NOMO-1 treated with DMSO at 0.1 percent for 48 hours (cell line): ENCODE results near the gene KCNIP1.

Experiments used
- DNase-seq: peaks from one replicate; lab custom pipeline; 2025; ENCODE audit not compliant: unreplicated experiment; lab: John Stamatoyannopoulos, UW

Gene KCNIP1

GRCh38 chr5:170503990-170504596, at the start of gene KCNIP1:
TSS of gene KCNIP1 (plus strand) at chr5:170504020.
- no peak for DNase-seq

DNA sequence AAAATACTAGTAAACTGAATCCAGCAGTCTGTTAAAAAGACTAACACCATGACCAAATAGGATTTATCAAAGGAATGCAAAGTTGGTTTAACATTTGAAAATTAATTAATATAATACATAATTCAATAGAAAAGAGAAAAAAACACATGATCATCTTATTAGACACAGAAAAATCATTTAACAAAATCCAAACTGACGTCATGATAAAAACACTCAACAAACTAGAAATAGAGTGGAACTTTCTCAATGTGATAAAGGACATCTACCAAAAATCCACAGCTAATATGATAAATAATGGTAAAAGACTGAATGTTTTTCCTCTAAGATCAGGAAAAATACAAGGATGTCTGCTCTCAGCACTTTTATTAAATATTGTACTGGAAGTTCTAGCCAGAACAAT, 40.4 kb upstream of the KCNIP1 start:
- DNase-seq: no peak

DNA sequence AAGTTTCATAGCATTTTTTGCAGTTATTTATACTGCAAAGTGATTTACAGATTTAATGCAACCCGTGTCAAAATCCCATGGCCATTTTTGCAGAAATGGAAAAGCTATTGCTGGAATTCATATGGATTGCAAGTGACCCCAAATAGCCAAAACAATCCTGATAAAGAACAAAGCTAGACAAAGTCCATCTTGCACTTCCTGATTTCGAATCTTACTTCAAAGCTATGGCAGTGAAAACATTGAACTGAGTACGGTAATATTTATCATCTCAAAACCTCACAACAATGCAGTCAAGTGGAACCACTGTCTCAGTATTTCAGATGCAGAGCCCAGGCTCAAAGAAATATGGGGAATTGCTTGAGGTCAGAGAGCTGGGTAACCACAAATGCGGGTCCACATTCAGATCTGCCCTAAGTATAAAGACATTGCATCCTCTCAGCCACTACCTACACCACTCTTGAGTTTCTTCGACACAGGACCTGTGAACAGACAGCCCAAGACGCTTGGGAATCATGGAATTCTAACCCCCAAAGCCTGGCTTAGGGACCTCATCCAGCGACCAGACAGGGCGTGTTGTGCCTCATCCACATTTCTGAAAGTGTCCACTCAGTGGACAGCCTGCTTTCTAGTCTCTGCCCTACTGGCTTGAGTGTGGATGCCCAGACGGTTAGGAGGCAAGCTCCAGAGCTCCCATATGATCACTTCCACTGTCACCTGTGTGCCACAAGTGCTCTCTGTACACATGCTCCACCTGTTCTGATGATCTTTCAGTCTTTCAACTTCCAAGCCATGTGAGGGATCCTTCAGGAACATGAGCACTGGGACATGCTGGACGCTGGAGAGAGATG, 39.3 kb upstream of the KCNIP1 start:
- DNase-seq: no peak

DNA sequence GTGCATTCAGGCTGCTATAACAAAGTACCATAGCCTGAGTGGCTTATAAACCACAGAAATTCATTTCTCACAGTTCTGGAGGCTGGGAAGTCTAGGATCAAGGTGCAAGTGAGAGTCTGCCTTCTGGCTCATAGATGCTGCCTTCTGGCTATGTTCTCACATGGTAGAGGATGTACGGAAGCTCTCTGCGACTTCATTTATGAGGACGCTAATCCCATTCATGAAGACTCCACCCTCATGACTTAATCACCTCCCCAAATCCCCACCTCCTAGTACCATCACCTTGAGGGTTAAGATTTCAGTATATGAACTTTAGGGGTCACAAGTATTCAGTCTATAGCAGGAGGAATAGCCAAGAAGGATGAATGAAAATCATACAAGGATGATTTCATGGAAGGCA, 37.3 kb upstream of the KCNIP1 start:
- DNase-seq: no peak

- peak; percentile 91 for DNase-seq
Measured at GRCh38 chr5:170466988-170467707, 36.7 kb upstream of the KCNIP1 start.

GRCh38 chr5:170468633-170469285, 35.1 kb upstream of the KCNIP1 start:
- no peak for DNase-seq

DNA sequence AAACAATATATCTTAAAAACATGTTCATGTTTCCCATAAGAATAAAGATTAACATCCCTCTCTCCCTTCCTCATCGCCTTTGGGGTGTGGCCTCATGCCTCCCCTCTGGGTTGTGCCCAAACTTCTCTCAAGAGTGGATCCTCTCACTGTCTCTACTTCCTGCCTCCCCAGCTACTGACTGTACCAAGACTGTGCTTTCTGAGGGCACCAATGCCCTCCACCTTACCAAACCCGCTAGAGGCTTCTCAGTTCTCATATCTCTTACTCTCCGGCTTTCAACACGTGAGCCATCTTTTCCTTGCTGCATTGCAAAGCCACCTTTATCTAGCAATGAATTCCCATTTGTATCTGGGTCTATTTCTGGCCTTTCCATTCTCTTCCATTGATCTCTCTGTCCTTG, 34.4 kb upstream of the KCNIP1 start:
- no peak for DNase-seq

- DNase-seq: no peak
Measured at GRCh38 chr5:170470275-170470674, 33.5 kb upstream of the KCNIP1 start.

GRCh38 chr5:170470808-170471404, 32.9 kb upstream of the KCNIP1 start:
- no peak for DNase-seq

DNA sequence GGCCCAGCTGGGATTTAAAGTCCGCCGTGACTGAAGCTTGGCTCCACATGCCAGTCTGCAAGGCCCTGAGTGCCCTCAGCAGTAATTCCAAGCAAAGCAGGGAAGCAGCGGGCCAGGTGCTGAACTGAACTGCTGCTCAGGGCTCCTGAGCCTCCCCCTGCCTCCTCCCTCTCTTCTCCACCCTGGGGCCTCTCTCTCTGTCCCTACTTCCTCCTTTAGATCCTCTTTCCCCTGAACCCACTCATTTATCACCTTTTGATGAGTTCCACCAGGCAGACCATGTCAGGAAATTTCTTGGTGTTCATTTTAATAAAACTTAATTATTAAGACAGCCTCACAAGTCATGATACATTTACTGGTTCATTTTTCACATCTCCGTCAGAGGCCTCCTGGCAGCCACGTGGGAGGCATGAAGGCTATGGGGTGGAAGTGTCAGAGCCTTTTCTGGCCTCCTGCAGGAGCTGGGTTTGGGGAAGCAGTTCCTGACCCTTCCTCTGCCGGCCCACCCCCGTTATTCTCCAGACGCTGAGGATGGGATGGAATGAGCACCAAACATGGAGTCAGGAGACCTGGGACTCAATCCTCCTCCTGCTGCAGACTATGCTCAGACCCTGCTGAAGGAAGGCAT, 32.2 kb upstream of the KCNIP1 start:
- peak; percentile 78 for DNase-seq

GRCh38 chr5:170473642-170474041, 30.2 kb upstream of the KCNIP1 start:
- no peak for DNase-seq

- no peak for DNase-seq
Measured at GRCh38 chr5:170474489-170475274, 29.1 kb upstream of the KCNIP1 start.

- peak; percentile 76 for DNase-seq
Measured at GRCh38 chr5:170475294-170476000, 28.4 kb upstream of the KCNIP1 start.

DNA sequence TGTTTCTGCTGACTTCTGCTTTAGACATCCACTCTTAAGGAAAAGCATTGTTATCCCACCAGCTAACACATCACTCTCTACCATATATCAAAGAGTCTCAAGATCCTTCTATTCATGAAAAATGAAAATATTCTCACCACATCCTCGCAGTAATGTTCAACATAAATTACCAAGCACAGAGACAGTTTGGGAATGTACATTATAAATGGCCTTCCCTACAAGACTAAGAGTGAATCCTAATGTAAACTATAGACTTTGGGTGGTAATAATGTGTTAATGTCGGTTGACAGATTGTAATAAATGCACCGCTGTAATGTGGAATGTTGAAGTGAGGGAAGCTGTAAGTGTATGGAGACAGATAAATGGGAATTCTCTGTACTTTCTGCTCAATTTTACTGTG, 27.1 kb upstream of the KCNIP1 start:
- no peak for DNase-seq

- no peak for DNase-seq
Measured at GRCh38 chr5:170477906-170478305, 25.9 kb upstream of the KCNIP1 start.

GRCh38 chr5:170478306-170478705, 25.5 kb upstream of the KCNIP1 start:
- DNase-seq: no peak

DNA sequence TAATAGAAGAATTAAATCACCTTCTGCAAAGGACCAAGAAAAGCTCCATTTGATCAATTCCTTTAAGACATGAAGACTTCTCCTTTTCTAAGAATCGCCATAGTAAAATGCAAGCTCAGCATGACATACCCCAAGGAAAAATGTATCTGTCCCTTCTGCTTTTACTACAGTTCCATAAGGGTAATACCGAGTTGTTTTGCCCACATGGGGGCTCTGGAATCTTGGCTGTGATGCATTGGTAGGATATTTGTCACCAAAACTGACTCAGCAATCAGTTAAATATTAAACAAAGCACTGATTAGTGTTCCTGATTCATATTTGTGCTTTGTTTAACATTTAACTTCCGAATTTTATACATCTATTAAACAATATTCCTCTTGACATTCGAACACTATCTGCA, 24.3 kb upstream of the KCNIP1 start:
- DNase-seq: peak; percentile 12

DNA sequence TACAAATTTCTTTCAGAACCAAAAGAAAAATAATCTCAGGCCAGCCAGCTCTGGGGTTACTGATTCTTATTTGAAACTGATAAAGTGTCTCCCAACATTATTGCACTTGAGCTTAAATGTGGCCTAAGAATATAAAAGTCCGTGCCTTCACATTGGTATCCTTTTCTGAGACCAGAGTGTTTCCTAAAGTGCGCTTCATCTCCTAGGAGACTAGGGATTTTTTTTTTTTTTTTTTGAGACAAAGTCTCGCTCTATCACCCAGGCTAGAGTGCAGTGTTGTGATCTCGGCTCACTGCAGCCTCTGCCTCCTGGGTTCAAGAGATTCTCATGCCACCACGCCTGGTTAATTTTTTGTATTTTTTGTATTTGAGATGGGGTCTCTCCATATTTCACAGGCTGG, 23.6 kb upstream of the KCNIP1 start:
- DNase-seq: no peak

- no peak for DNase-seq
Measured at GRCh38 chr5:170481849-170482248, 22.0 kb upstream of the KCNIP1 start.
